ENCODE data around the gene SDK2. TPM values are rescaled to one million over a fixed set of nuclear protein-coding genes. Genes with fewer than 3 reads are reported as not detected.
A peak's percentile ranks its signal among the peaks of the same experiment; 100 is the strongest.

SDK2 gene
- total RNA-seq, 2 donors from 2014 or later: 1.5 to 5.6 TPM

DNA sequence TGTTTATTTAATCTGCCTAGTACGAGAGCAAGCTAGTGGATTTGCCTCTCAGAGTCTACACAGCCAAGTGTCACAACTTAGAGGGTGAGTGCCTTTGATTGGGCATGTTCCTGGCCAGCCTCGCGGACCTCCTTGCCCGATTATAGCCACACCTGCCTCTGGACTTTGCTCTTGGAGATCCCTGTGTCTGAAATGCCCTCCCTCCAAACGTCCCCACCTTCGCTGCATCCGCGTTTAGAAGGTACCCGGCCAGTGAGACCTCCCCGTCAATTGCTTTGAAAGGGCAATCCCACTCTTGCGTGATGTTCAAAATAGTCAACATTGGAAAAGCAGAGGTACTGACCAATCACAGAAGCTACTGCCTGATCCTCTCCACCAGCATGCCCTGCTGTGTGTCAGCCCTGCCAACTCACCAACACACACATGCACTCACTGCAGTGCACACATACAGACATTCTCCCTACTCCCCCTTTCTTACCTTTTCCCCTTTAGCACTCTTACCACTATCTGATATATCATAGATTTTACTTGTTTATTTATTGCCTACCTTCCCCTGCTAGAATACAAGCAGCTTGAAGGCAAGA lies 6.5 kb upstream of the SDK2 start:
- Histone ChIP-seq H3K4me3 (no peak overlapping the region), H3K9me3 (peaks cover 0 to 13% of the 10 kb centered on the region in 2 donors), H3K27me3 (no peaks in the 10 kb centered on the region), H3K27ac (no peak overlapping the region), H3K4me1 (peaks cover 0 to under 1% of the 10 kb centered on the region in 2 donors), H3K36me3 (no peaks in the 10 kb centered on the region)
- TF ChIP-seq, protein P1, sequence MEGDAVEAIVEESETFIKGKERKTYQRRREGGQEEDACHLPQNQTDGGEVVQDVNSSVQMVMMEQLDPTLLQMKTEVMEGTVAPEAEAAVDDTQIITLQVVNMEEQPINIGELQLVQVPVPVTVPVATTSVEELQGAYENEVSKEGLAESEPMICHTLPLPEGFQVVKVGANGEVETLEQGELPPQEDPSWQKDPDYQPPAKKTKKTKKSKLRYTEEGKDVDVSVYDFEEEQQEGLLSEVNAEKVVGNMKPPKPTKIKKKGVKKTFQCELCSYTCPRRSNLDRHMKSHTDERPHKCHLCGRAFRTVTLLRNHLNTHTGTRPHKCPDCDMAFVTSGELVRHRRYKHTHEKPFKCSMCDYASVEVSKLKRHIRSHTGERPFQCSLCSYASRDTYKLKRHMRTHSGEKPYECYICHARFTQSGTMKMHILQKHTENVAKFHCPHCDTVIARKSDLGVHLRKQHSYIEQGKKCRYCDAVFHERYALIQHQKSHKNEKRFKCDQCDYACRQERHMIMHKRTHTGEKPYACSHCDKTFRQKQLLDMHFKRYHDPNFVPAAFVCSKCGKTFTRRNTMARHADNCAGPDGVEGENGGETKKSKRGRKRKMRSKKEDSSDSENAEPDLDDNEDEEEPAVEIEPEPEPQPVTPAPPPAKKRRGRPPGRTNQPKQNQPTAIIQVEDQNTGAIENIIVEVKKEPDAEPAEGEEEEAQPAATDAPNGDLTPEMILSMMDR (IDR thresholded peaks at IDR 0.05): no peak
- peak; percentile 51 for DNase-seq (ENCODE audit: low spot score)

DNA sequence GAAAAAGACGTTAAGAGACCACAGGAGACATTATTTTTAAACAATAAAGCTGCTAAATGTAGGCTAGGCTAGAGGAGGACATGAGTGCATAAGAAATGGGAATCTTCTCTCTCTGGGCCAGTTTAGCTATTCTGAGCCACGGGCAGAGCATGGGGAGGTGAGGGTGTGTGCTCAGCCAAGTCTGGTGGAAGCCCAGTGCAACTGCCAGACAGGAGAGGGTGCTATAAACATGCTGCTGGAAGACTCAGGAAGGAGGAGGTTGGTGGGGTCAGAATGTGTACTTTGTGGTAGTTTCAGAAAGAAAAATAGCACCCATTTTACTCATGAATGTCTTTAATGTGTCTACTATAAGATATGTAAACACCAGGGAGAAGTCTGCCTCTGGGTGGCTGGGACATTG lies 5.9 kb upstream of the SDK2 start:
- H3K4me3 ChIP-seq: no peak overlapping the region
- H3K27me3 ChIP-seq: no peaks in the 10 kb centered on the region
- TF ChIP-seq, protein P1 (IDR thresholded peaks at IDR 0.05): peak in 1 of 2 donors; percentile 51
- H3K27ac ChIP-seq: no peak overlapping the region
- peaks cover 0 to 13% of the 10 kb centered on the region in 2 donors for H3K9me3 ChIP-seq
- H3K36me3 ChIP-seq: no peaks in the 10 kb centered on the region
- peaks cover 0 to 6% of the 10 kb centered on the region in 2 donors for H3K4me1 ChIP-seq
- peak; percentile 34 for DNase-seq (ENCODE audit: low spot score)

DNA sequence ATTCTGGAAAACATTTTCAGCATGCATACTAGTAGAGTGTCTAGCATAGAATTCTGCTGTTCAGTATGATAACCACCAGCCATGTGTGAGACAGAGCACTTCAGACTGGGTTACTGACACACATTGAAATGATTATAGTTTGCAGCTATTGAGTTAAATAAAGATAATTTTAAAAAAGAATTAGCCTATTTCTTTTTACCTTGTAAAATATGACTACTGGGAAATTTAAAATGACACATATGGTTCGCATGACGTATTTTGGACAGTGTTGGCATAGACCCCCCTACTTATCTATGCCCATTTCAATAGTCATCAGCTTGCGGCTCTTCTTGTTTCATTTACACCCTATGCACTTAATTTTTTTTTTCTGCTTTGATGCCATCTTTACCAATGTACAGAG lies 4.7 kb upstream of the SDK2 start:
- Histone ChIP-seq H3K9me3 (peaks cover 0 to 6% of the 10 kb centered on the region in 2 donors), H3K4me1 (peaks cover 0 to 13% of the 10 kb centered on the region in 2 donors), H3K27me3 (no peaks in the 10 kb centered on the region), H3K4me3 (no peak overlapping the region), H3K36me3 (no peaks in the 10 kb centered on the region), H3K27ac (no peak overlapping the region)
- TF ChIP-seq, protein P1 (IDR thresholded peaks at IDR 0.05): no peak
- DNase-seq (ENCODE audit: low spot score): no peak

DNA sequence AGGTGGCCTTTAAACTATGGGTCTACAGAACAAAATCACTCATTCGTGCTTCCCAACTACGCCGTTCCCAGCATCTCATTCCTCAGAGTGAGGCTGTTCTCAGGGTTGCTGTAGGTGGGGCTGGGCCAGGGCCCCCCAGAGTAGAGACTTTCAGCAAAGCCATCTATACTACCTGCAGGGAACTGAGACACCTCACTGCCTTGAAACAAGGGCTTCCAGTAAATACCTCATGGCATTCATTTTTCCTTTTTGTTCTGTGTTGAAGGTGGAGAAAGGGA lies 4.2 kb upstream of the SDK2 start:
- no peak for DNase-seq (ENCODE audit: low spot score)
- H3K4me3 ChIP-seq: no peak overlapping the region
- no peaks in the 10 kb centered on the region for H3K27me3 ChIP-seq
- H3K27ac ChIP-seq: no peak overlapping the region
- no peaks in the 10 kb centered on the region for H3K36me3 ChIP-seq
- TF ChIP-seq, protein P1 (IDR thresholded peaks at IDR 0.05): no peak
- H3K9me3 ChIP-seq: peaks cover 0 to 1% of the 10 kb centered on the region in 2 donors
- peaks cover 0 to 18% of the 10 kb centered on the region in 2 donors for H3K4me1 ChIP-seq

DNA sequence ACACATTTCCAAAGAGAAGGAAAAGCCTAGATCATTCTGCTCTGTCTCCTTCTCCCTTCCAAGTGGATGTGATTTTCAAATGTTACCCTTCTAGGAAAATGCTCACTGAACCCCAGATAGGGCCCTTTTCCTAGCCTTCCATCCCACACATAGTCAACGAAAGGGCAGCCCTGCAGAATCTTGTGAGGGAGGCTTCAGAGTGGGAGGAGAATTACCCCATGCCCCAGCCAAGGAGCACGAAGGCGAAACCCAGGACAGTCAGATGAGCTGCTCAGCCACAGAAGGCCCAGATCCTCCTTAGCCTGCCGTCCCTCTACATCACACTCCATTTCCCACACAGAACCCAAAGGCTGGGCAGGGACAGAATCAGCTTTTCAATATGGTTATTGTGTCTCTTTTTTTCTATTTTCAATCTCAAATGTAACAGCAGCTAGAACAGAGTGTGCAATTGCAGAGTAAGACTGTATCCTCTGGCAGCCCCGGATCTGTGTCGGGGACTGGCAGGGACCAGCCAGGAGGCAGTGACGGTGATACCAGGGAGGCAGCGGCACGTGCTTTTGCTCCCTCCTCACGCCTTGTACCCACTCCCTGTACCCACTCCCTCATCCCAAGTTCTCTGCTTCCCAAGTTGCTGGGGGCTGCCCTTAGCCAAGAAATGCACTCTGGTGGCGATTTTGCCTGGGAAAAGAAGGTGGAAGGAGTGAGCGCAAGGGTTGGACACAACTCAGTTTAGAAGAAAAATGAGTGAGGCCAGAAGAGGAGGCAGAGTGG lies 3.7 kb upstream of the SDK2 start:
- DNase-seq (ENCODE audit: low spot score): no peak
- no peaks in the 10 kb centered on the region for H3K36me3 ChIP-seq

More for the DNA sequence above, 3.7 kb upstream of the SDK2 start:
- Histone ChIP-seq H3K4me3 (no peak overlapping the region), H3K9me3 (no peaks in the 10 kb centered on the region), H3K27me3 (no peaks in the 10 kb centered on the region), H3K4me1 (peaks cover 0 to 23% of the 10 kb centered on the region in 2 donors), H3K27ac (no peak overlapping the region)
- TF ChIP-seq, protein P1 (IDR thresholded peaks at IDR 0.05): no peak

Measured in right atrium auricular region (tissue), 2 donors.